ENCODE measurements around the gene C1QTNF2.
"Not testable (repeated sequence)": the region's sequence is repeated elsewhere in the genome, so short reads cannot be mapped to it uniquely, and the experiment has no call there.

The C1QTNF2 gene

GRCh38 chr5:160341309-160341870 is 29.0 kb downstream of the C1QTNF2 start:
- no peak for DNase-seq (ENCODE audit: low spot score)

DNA sequence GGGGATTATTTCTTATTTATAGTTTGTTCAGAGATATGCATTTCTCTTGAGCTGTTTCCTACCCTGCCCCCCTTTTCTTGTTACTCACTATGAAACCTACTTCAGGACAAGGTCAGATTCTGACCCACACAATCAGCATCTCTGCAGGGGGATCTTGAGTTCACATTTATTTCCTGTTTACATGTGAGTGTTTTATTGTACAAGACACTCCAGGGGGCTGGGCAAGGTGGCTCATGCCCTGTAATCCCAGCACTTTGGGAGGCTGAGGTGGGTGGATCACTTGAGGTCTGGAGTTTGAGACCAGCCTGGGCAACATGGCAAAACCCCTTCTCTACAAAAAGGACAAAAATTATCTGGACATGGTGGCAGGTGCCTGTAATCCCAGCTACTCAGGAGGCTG is 29.9 kb downstream of the C1QTNF2 start:
- DNase-seq (ENCODE audit: low spot score): not testable (repeated sequence)

GRCh38 chr5:160339406-160340130 is 30.9 kb downstream of the C1QTNF2 start:
- DNase-seq (ENCODE audit: low spot score): no peak

DNA sequence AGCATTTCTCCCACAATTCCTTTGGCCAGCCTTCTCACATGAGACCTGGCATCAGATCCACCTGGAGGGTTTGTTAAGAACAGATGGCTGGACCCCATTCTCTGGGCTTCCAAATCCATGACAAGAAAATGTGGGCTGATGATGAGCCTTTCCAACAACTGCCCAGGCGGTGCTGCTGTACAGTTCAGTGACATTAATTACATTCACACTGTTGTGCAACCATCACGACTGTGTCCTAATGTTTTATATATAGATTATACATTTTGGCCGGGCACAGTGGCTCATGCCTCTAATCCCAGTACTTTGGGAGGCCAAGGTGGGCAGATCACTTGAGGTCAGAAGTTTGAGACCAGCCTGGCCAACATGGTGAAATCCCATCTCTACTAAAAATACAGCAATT is 35.7 kb downstream of the C1QTNF2 start:
- not testable (repeated sequence) for DNase-seq (ENCODE audit: low spot score)

DNA sequence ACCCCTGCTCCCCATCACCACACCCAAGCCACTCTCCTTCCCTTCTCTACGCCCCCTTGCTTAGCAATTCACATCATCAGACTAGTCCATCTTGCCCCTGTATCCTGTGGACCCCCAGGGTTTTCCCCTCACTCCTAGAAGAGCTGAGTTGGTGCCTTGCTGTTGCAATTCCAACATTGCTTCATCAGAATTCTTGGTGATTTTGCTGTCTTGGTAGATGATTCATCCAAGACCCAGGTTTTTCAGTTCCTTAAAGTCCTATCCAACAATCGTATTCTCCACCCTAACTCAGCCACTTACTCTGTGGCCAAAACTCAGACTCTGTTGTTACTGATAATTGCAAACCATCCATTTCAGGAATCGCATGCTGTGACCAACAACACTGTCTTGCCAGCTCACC is 36.7 kb downstream of the C1QTNF2 start:
- DNase-seq (ENCODE audit: low spot score): no peak

DNA sequence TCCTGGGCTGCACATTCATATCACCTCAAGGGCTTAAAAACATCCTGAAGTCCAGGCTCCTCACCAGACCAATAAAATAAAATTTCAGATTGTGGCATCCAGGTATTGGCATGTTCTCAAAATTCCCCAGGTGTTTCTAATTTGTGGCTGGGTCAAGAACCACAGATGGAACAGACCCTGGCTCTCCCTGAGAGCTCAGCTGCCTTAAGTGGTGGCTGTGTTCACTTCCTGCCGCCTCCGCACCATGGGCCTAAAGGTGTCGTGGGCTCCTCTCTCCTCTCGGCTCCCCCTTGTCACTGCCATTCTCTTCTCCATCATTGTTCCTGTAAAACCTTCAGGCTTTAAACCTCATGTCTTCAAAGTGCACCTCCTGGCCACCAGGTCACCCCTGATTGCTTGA is 40.2 kb downstream of the C1QTNF2 start:
- no peak for DNase-seq (ENCODE audit: low spot score)

DNA sequence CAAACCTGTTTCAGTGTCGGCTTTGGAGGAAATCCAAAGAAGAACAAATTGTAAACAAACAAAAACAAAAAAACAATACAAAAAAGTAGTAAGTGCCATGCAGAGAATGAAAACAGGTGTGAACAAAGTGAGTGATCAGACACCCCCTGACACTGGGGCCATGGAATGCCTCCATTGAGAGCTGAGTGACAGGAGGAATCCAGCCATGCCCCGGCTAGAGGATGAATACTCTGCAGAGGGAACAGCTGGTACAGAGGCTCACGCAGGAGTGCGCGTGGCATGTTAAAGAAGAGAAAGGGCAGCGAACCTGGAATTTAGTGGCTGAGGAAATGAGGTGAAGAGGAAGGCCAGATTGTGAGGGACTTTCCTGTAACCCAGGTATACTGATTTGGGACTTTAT is 42.6 kb downstream of the C1QTNF2 start:
- no peak for DNase-seq (ENCODE audit: low spot score)

GRCh38 chr5:160326981-160327380 is 43.4 kb downstream of the C1QTNF2 start:
- no peak for DNase-seq (ENCODE audit: low spot score)

DNA sequence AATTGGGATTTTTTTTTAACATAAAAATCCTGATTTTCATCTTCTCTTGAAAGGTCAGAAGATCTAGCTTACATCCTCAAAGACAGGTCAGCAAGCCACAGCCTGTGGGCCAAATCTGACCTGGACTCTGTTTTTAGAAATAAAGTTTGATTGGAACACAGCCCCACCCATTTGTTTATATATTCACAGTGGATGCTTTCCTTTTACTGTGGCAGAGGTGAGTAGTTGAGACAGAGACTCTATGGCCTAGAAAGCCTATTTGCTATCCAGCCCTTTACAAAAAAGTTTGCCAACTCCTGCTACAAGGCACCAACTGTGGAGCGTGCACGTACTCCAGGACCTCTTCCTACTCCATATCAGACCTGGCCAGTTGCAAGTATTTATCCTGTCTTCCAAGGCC is 44.7 kb downstream of the C1QTNF2 start:
- DNase-seq (ENCODE audit: low spot score): no peak

GRCh38 chr5:160324886-160325285 is 45.5 kb downstream of the C1QTNF2 start:
- DNase-seq (ENCODE audit: low spot score): no peak

- DNase-seq (ENCODE audit: low spot score): no peak
Measured at GRCh38 chr5:160318409-160318808, 52.0 kb downstream of the C1QTNF2 start.

DNA sequence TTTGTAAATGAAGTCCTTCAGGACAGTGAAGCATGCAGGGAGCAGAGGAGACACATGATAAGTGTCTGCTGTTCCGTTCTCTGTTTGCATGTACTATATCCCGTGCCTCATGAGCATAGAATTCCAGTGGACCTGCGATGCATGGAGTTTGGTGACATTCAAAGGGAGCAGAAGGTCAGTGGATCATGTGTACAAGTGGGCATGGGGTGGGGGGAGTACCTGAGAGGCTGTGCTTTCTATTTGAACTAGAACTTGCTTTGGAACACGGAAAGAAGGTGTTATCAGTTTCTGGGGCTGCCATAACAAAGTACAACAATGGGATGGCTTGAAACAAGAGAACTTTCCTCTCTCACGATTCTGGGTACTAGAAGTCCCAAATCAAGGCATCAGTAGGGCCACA is 53.0 kb downstream of the C1QTNF2 start:
- no peak for DNase-seq (ENCODE audit: low spot score)

DNA sequence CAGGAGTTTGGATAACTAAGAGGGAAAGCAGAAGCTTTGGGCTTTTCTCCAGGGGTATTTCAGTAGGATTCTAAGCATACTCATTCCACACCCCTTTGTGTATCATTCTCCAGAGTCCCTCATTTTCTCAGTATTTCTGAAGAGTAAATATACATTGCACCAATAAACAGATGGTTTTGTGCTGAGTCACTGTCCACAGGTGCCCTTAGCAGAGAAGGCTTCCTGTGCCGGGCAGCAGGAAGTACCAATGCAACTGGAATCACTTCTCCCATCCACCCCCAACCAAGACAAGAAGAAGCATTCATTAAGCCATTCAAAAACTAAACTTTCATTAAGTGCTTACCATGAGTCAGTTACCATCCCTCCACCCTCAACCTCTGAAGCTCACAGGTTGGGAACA is 54.5 kb downstream of the C1QTNF2 start:
- no peak for DNase-seq (ENCODE audit: low spot score)

DNA sequence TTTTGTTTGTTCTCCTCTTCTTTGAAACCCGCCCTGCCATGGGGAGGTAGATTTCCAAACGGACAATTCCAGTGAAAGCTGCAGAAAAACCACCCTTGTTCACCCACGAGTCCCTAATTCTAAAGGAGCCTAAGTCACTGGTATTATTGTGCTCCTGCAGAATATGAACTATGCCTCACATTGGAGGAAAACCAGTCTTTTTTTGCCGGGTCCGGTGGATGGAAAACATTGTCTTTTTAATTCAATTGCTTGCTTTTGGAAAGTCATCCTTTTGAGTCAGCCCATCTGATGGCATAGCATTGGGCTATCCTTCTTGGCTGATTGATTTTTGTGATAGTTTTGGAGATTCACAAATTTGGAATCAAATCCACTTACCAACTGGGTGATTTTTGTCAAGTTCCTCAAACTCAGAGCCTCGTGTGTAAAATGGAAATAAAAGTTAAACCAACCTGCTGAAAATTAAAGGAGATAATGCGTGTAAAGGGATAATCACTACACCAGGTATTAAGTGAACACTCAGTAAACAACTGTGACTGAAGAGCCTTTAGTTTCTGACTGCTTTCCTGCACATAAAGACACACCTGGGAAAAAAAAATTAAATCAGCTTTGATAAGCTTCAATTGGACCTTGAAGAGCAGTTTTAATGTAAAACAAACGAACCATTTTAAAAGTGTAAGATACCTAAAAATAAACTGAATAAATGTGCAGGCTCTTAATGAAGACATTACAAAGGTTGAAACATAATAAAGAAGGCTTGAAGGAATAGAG is 57.3 kb downstream of the C1QTNF2 start:
- DNase-seq (ENCODE audit: low spot score): no peak

DNA sequence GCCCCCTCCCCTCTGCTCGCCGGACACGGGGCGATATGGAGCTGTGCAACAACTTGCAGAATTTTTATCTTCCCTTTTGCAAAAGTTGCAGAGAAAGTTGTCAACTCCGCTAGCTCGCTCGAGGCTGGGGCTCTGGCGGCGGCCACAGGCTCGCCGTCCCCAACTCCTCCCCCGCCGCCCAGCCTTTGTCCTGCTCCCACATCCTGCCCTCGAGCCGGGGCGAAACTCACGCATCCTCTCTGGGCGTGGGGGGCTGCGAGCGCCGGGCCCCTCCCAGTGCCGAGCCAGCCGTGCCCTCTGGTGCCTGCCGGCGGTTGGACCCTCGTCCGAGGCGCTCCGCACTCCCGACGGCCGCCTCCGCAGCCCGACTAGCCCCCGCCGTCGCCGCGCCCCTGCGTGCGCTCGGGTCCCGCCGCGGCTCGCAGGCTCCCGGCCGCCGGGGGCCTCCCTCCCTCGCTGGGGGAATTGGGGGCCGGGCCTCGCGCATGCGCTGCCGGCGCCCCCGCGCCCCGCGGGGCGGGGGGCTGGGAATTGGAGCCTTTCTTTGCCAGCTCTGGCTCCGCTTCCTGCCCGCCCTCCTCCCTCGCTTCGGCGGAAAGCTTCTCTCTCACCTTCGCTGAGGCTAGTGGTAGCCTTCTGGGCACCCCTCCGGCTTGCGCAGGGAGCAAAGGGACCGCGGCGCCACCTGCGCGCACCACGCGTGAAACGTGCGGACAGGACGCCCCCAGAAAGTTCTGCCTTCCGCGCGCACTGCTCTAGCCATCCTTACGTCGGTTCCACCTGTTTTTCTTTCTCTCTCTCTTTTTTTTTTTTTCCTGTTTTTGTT is 58.1 kb downstream of the C1QTNF2 start, which contains the start of gene CCNJL:
Gene CCNJL, minus strand, starts transcription at position 431 of the 826 bp plus-strand sequence. CDS start 641 bp downstream, outside the sequence.
- peak; percentile 26 for DNase-seq (ENCODE audit: low spot score)

DNA sequence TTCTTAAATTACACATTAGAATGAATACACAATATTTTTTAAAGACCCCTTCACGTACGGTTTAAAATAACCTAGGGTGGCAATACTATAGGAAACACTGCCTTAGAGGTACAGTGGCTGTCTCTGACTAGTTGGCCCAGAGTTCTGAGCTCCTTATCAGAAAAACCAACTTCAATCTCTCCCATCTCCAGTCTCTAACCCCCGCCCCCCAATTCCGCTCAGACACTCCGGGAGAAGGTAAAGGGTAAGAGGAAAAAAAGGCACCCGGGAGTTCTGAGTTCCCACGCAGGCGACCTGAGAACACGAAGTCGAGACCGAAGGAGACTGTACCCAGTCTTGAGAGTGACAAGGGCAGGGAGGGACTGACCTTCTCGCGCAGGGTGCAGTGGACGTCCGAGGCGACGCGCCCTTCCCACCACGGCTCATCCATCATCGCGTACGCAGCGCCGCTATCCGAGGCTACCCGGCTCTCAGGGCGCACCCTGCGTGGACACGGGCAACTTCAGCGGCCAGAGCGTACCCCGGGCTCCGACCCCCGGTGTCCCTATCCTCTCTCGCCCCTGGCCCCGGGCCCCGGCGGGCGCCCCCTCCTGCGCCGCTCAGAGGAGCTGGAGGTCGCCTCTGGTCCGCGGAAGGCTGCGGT is 58.8 kb downstream of the C1QTNF2 start:
- DNase-seq (ENCODE audit: low spot score): no peak

DNA sequence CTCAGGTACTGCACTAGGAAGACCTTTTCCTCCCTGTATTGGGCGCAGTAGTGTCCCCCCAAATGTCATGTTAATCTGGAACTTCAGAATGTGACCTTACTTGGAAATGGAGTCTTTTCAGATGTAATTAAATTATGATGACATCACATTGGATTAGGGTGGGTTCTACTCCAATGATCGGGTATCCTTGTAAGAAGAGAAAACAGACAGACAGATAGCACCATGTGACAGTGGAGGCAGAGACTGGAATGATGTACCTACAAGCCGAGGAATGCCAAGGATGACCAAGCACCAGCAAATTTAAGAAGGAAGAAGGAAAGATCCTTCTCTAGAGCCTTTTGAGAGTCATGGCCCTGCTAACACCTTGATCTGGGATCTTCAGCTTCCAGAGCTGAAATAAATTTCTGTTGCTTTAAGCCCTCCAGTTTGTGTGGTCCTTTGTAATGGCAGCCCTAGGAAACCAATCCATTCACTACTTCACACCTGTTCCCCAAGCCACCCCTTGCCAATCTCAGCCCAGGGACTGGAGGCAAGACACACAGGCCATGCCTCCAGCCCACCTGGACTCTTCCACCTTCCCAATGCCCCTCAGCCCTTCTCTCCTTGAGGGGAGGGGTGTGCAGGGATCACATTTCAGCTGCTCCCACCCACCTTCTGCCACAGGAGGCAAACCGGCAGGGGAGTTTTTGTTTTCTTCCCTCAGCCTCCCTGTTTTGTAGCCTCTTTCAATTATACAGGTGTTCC is 59.7 kb downstream of the C1QTNF2 start:
- DNase-seq (ENCODE audit: low spot score): no peak

DNA sequence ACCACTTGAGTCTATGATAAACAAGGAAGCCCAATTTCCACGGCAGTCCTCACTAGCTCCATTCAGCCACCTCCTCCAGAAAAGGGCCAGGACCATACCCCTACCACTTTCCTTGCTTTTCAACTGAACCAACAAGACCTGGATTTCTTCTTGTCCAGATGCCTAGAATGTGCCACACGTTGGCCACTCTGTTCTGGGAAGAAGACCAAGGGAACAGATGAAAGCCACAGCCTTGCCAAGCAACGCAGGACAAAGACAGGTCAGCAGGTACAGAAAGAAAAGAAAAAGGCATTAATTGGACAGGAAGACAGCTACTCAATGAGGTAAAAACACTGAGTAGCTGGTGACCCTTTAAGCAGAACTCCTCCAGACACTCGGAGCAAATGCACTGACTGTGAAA is 60.3 kb downstream of the C1QTNF2 start:
- DNase-seq (ENCODE audit: low spot score): no peak

GRCh38 chr5:160306696-160307095 is 63.7 kb downstream of the C1QTNF2 start:
- no peak for DNase-seq (ENCODE audit: low spot score)

- no peak for DNase-seq (ENCODE audit: low spot score)
Measured at GRCh38 chr5:160305319-160305718, 65.1 kb downstream of the C1QTNF2 start.

DNA sequence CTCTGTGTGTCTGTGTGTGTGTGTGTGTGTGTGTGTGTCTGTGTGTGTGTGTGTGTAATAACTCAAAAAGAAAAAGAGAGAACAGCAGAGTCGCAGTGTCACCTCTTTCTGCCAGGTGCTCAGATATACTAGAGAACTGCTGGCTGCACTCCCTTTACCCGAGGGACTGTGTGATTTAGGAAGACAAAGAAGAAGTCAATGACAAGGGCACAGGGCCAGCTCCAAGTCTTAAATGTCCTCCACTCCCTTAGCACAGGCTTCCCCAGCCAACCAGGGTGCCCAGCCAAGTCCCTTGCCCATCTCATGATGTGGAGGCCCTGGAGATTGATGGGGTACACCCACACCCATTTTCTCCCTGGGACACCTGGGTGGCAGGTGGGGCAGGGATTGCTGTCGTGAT is 66.7 kb downstream of the C1QTNF2 start:
- no peak for DNase-seq (ENCODE audit: low spot score)

All from pons (tissue), 1 donor.